HCT116 (cell line): ENCODE results near the gene PML. TPM values are rescaled to one million over a fixed set of nuclear protein-coding genes. Genes with fewer than 3 reads are reported as not detected.

Experiments
- ATAC-seq: fragments of 200-7000 bp; cut with Tn5 transposase; 2 replicates; pipeline ENCODE4 v1.9.1; 2020; ENCODE audit warnings: mild to moderate bottlenecking, moderate library complexity
- BruUV-seq: library from RNA; stranded (reverse); fragments of 400-500 nt; replicated peaks from 2 replicates; lab custom pipeline; 2021; lab: Mats Ljungman, UMichigan
- CTCF ChIA-PET: fragments of 300-600 bp; sonication (Branson Sonifier 250); formaldehyde crosslinking; loops from one replicate; lab custom pipeline; 2021; ENCODE audit warnings: antibody characterized with exemption; lab: Charles Lee
- POLR2A ChIA-PET: fragments of 300-600, 350-600 bp; sonication (Branson Sonifier 250); formaldehyde crosslinking; loops from one replicate; lab custom pipeline; 2021; ENCODE audit warnings: antibody characterized with exemption; lab: Charles Lee
- RAD21 ChIA-PET, 2 experiments: fragments of 300-600 bp; sonication (Branson Sonifier 250); formaldehyde crosslinking; loops; one replicate each; lab custom pipeline; 2023; ENCODE audit warnings: low total read pairs in 2 of 2; ENCODE audit not compliant: uncharacterized antibody in 2 of 2, unreplicated experiment in 2 of 2, low non-redundant PET in 1 of 2; lab: Charles Lee
- DNase-seq: peaks from one replicate; pipeline ENCODE4 v3.0.0-alpha.2; 2010; ENCODE audit warnings: low read depth, low spot score
- H2AFZ ChIP-seq: fragments of 200-600 bp; shearing (Covaris generic), sonication (generic); 2 replicates; pipeline ENCODE4 v1.6.1; 2017; ENCODE audit warnings: low read depth, mixed run types, mixed read lengths, antibody characterized with exemption, low read length; ENCODE audit not compliant: poor library complexity, severe bottlenecking
- H3K27ac ChIP-seq: 2 replicates; pipeline ENCODE4 v1.5.1; 2012; ENCODE audit warnings: low read depth, low read length
- H3K27me3 ChIP-seq: fragments of 200-600 bp; sonication (generic); 2 replicates; pipeline ENCODE4 v1.6.1; 2016; ENCODE audit warnings: mixed run types, low read length, mixed read lengths; ENCODE audit not compliant: insufficient read depth
- H3K36me3 ChIP-seq, 2 experiments: fragments of 200-500 bp in 1 of 2; fragments of 200-600 bp in 1 of 2; sonication (Bioruptor generic) in 1 of 2; sonication (generic) in 1 of 2; 2 replicates each; pipeline versions ENCODE4 v1.5.1 to v1.6.1; 2014 to 2016; ENCODE audit warnings: low read length in 2 of 2, inconsistent platforms in 1 of 2, mixed read lengths in 1 of 2, mixed run types in 1 of 2; ENCODE audit not compliant: insufficient read depth in 2 of 2, control insufficient read depth in 1 of 2
- H3K4me1 ChIP-seq, 2 experiments: fragments of 200-600 bp in 1 of 2; sonication (generic) in 1 of 2; 2 replicates each; pipeline versions ENCODE4 v1.5.1 to v1.6.1; 2012 to 2017; ENCODE audit warnings: low read length in 2 of 2, inconsistent platforms in 1 of 2, mild to moderate bottlenecking in 1 of 2, mixed read lengths in 1 of 2, mixed run types in 1 of 2, moderate library complexity in 1 of 2; ENCODE audit not compliant: insufficient read depth in 2 of 2, control insufficient read depth in 1 of 2
- H3K4me2 ChIP-seq: fragments of 200-600 bp; sonication (generic); 2 replicates; pipeline ENCODE4 v1.6.1; 2017; ENCODE audit warnings: mixed run types, low read length, mixed read lengths
- H3K4me3 ChIP-seq, 2 experiments: fragments of 200-600 bp in 1 of 2; sonication (generic) in 1 of 2; replicated peaks in 1 of 2; 2 replicates each; pipeline ENCODE4 v1.5.1; 2011 to 2016; ENCODE audit warnings: low read length in 2 of 2, control low read depth in 1 of 2, low read depth in 1 of 2, mild to moderate bottlenecking in 1 of 2, mixed read lengths in 1 of 2, mixed run types in 1 of 2
- H3K79me2 ChIP-seq: fragments of 200-600 bp; sonication (generic); 2 replicates; pipeline ENCODE4 v1.6.1; 2017; ENCODE audit warnings: mild to moderate bottlenecking, mixed run types, low read length, moderate library complexity, mixed read lengths; ENCODE audit not compliant: insufficient read depth
- H3K9ac ChIP-seq: fragments of 200-600 bp; sonication (generic); 2 replicates; pipeline ENCODE4 v1.6.1; 2016; ENCODE audit warnings: low read length, mixed read lengths
- H3K9me2 ChIP-seq: fragments of 200-600 bp; sonication (generic), shearing (Covaris generic); 2 replicates; pipeline ENCODE4 v1.6.1; 2017; ENCODE audit warnings: mixed run types, mild to moderate bottlenecking, moderate library complexity; ENCODE audit not compliant: insufficient read depth
- H3K9me3 ChIP-seq, 2 experiments: fragments of 200-500 bp in 1 of 2; fragments of 200-600 bp in 1 of 2; sonication (Bioruptor generic) in 1 of 2; sonication (generic) in 1 of 2; 2 replicates each; pipeline ENCODE4 v1.6.1; 2014 to 2017; ENCODE audit warnings: low read length in 2 of 2, mixed read lengths in 2 of 2, inconsistent platforms in 1 of 2, low read depth in 1 of 2, mild to moderate bottlenecking in 1 of 2, mixed run types in 1 of 2, moderate library complexity in 1 of 2; ENCODE audit not compliant: control insufficient read depth in 1 of 2, insufficient read depth in 1 of 2
- H4K20me1 ChIP-seq: fragments of 200-600 bp; sonication (generic), shearing (Covaris generic); 2 replicates; pipeline ENCODE4 v1.6.1; 2017; ENCODE audit warnings: mixed run types, mild to moderate bottlenecking, moderate library complexity; ENCODE audit not compliant: insufficient read depth
- ATF3 ChIP-seq: IDR thresholded peaks from 2 replicates; pipeline ENCODE4 v1.6.1; 2012
- CEBPB ChIP-seq: IDR thresholded peaks from 2 replicates; pipeline ENCODE4 v1.6.1; 2012; ENCODE audit warnings: low read depth
- CTCF ChIP-seq, 3 experiments: fragments of 200-600 bp in 1 of 3; sonication (generic) in 1 of 3; IDR thresholded peaks in 2 of 3; conservative IDR thresholded peaks in 1 of 3; 2 replicates each; pipeline ENCODE4 v1.5.1; 2012 to 2017; ENCODE audit warnings: low read depth in 2 of 3, low read length in 2 of 3, antibody characterized with exemption in 1 of 3, borderline replicate concordance in 1 of 3, control low read depth in 1 of 3, mild to moderate bottlenecking in 1 of 3, mixed read lengths in 1 of 3, mixed run types in 1 of 3, moderate library complexity in 1 of 3; ENCODE audit not compliant: insufficient read depth in 1 of 3
- EZH2 ChIP-seq: fragments of 200-600 bp; sonication (generic); IDR thresholded peaks from 2 replicates; pipeline ENCODE4 v1.6.1; 2017; ENCODE audit warnings: antibody characterized with exemption, mixed run types
- JUND ChIP-seq: IDR thresholded peaks from 2 replicates; pipeline ENCODE4 v1.6.1; 2012
- POLR2AphosphoS5 ChIP-seq: IDR thresholded peaks from 2 replicates; pipeline ENCODE4 v1.6.1; 2011; ENCODE audit warnings: mild to moderate bottlenecking, low read depth, low read length, moderate library complexity
- RAD21 ChIP-seq: IDR thresholded peaks from 2 replicates; pipeline ENCODE4 v1.6.1; 2012; ENCODE audit warnings: low read depth, mild to moderate bottlenecking
- SIN3A ChIP-seq: IDR thresholded peaks from 2 replicates; pipeline ENCODE4 v1.6.1; 2012; ENCODE audit warnings: low read depth
- SP1 ChIP-seq: IDR thresholded peaks from 2 replicates; pipeline ENCODE4 v1.6.1; 2012; ENCODE audit warnings: low read depth
- TCF7L2 ChIP-seq: IDR thresholded peaks from 2 replicates; pipeline ENCODE4 v1.7.0; 2011; ENCODE audit warnings: borderline replicate concordance, inconsistent platforms; ENCODE audit not compliant: insufficient read depth, insufficient read length; ENCODE audit errors: extremely low read depth
- YY1 ChIP-seq: IDR thresholded peaks from 2 replicates; pipeline ENCODE4 v1.6.1; 2011; ENCODE audit warnings: low read length, low read depth, moderate library complexity, mild to moderate bottlenecking; ENCODE audit not compliant: insufficient replicate concordance; ENCODE audit errors: extremely low read depth
- ZBTB33 ChIP-seq: IDR thresholded peaks from 2 replicates; pipeline ENCODE4 v1.6.1; 2011; ENCODE audit warnings: mild to moderate bottlenecking, low read length, moderate library complexity; ENCODE audit not compliant: insufficient replicate concordance; ENCODE audit errors: extremely low read depth
- ZFX ChIP-seq: fragments of 450-650 bp; IDR thresholded peaks from 2 replicates; pipeline ENCODE4 v1.6.1; 2017
- intact Hi-C: fragments of 100-400 bp; cut with micrococcal nuclease; formaldehyde crosslinking; loops from 2 replicates; pipeline ENCODE4 v1.10.0; 2022
- total RNA-seq: library from RNA; stranded (reverse); gene quantifications from one replicate; pipeline ENCODE4 v1.2.1, GENCODE V29; 2021; ENCODE audit not compliant: unreplicated experiment

The PML gene
- total RNA-seq, 1 experiment from 2014 or later, result 28.1 TPM

GRCh38 chr15:73949496-73949895, 45.0 kb upstream of the PML start:
- intact Hi-C loops, result no loop called here
- ChIA-PET POLR2A (no interaction called here), CTCF (interaction anchor here (1.6 kb wide), 1 partner anchor 17 kb away, joined by 3 read pairs; no protein-coding TSS in a partner anchor), RAD21 (interaction anchor here in 1 of 2 experiments (0.6 kb wide), 1 partner anchor 10 kb away, joined by 3 read pairs; no protein-coding TSS in a partner anchor)
- DNase-seq (no peak), ATAC-seq (no peak)
- Histone ChIP-seq H4K20me1 (no peaks in the 10 kb centered on the region), H3K4me2 (no peak overlapping the region), H3K4me3 (no peak overlapping the region), H3K36me3 (no peaks in the 10 kb centered on the region), H3K27ac (no peak overlapping the region), H3K4me1 (peaks cover 0 to 10% of the 10 kb centered on the region in 2 experiments; a peak in 1 of 4 replicates), H2AFZ (no peak overlapping the region), H3K9ac (no peak overlapping the region), H3K9me2 (no peaks in the 10 kb centered on the region), H3K79me2 (no peaks in the 10 kb centered on the region), H3K9me3 (no peaks in the 10 kb centered on the region), H3K27me3 (no peaks in the 10 kb centered on the region)
- no peak for TF ChIP-seq CEBPB
- BruUV-seq, result no TSS peak

GRCh38 chr15:73950479-73950830, 44.1 kb upstream of the PML start:
- Histone ChIP-seq H3K4me1 (peaks cover 0 to 10% of the 10 kb centered on the region in 2 experiments; a peak in 1 of 4 replicates), H2AFZ (no peak overlapping the region), H3K4me2 (no peak overlapping the region), H3K36me3 (no peaks in the 10 kb centered on the region), H3K79me2 (no peaks in the 10 kb centered on the region), H3K27me3 (no peaks in the 10 kb centered on the region), H3K9ac (no peak overlapping the region), H3K27ac (no peak overlapping the region), H3K9me2 (no peaks in the 10 kb centered on the region), H4K20me1 (no peaks in the 10 kb centered on the region), H3K4me3 (no peak overlapping the region), H3K9me3 (no peaks in the 10 kb centered on the region)
- TF ChIP-seq JUND (no peak), TCF7L2 (no peak), SIN3A (no peak), ZFX (no peak), ZBTB33 (no peak), SP1 (no peak), EZH2 (no peak), ATF3 (no peak), RAD21 (no peak), CTCF (IDR thresholded peaks at IDR 0.05 in 2 of 3, conservative IDR thresholded peaks at IDR 0.05 in 1 of 3; ENCODE audit: borderline replicate concordance in 1 of 3, insufficient read depth in 1 of 3, low read depth in 2 of 3, low read length in 2 of 3) (no peak), POLR2AphosphoS5 (no peak), YY1 (no peak)
- RAD21 ChIA-PET, result interaction anchor here in 1 of 2 experiments (0.5 to 0.8 kb wide), 2 partner anchors 15 to 359 kb away, joined by 3 read pairs; no protein-coding TSS in a partner anchor
- DNase-seq (no peak), ATAC-seq (no peak)
- intact Hi-C loops, result no loop called here
- POLR2A ChIA-PET, result interaction anchor here (1.0 kb wide), 1 partner anchor 21 kb away, joined by 3 read pairs; no protein-coding TSS in a partner anchor
- BruUV-seq, result no TSS peak
- CTCF ChIA-PET, result interaction anchor here (0.6 to 2.4 kb wide), 16 partner anchors 10 to 370 kb away, joined by 3 to 23 read pairs (median 7); partner anchors contain the start of gene LOXL1
